ENCODE results near the gene TTC8.
"Not testable (repeated sequence)": the region's sequence is repeated elsewhere in the genome, so short reads cannot be mapped to it uniquely, and the experiment has no call there.

The TTC8 gene

GRCh38 chr14:88798156-88798555, 26.3 kb upstream of the TTC8 start:
- FAIRE-seq (no peak), DNase-seq (ENCODE audit: insufficient read length) (no peak)
- TF ChIP-seq POLR2A (IDR thresholded peaks at IDR 0.05; ENCODE audit: low read depth, low read length) (no peak), TAF1 (IDR thresholded peaks at IDR 0.05; ENCODE audit: borderline replicate concordance, low read depth, low read length) (no peak), POLR2AphosphoS5 (IDR thresholded peaks at IDR 0.05; ENCODE audit: low read depth, low read length) (no peak)

GRCh38 chr14:88799522-88799921, 24.9 kb upstream of the TTC8 start:
- no peak for DNase-seq (ENCODE audit: insufficient read length)
- FAIRE-seq: no peak
- no peak for TF ChIP-seq POLR2AphosphoS5 (IDR thresholded peaks at IDR 0.05; ENCODE audit: low read depth, low read length)
- TF ChIP-seq POLR2A (IDR thresholded peaks at IDR 0.05; ENCODE audit: low read depth, low read length): no peak
- no peak for TF ChIP-seq TAF1 (IDR thresholded peaks at IDR 0.05; ENCODE audit: borderline replicate concordance, low read depth, low read length)

DNA sequence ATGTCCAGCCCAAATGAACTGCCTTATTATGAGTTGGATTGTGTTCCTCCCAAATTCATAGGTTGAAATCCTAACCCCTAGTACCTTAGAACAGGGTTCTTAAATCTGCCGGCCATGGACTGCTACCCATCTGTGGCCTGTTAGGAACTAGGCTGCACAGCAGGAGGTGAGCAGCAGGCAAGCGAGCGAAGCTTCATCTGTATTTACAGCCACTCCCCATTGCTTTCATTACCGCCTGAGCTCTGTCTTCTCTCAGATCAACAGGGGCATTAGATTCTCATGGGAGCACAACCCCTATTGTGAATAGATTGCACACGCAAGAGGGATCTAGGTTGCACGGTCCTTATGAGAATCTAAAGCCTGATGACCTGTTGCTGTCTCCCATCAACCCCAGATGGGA, 21.9 kb upstream of the TTC8 start:
- DNase-seq (ENCODE audit: insufficient read length) (no peak), FAIRE-seq (no peak)
- TF ChIP-seq POLR2AphosphoS5 (IDR thresholded peaks at IDR 0.05; ENCODE audit: low read depth, low read length): no peak

GRCh38 chr14:88804035-88804434, 20.4 kb upstream of the TTC8 start:
- TF ChIP-seq TAF1 (IDR thresholded peaks at IDR 0.05; ENCODE audit: borderline replicate concordance, low read depth, low read length): no peak
- no peak for DNase-seq (ENCODE audit: insufficient read length)
- no peak for FAIRE-seq

DNA sequence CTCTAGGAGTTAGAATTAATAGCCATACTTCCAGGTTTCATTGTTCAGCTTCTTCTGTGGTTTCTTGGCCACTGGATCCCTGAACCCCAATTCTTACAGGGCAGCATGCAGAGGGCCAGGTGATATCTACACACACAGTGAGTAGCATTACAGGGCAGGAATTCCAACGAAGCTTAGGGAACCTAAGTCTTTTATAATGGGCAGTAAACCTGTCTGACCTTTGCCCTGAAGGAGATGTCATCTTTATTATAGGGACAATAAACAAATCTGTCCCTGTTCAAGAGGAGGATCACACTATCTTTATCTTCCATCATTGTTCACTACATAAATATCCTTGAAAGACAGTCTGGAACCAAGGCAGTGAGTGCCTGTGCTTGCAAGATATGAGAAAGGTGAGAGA, 20.0 kb upstream of the TTC8 start:
- no peak for FAIRE-seq

GRCh38 chr14:88808359-88808758, 16.1 kb upstream of the TTC8 start:
- no peak for DNase-seq (ENCODE audit: insufficient read length)
- no peak for TF ChIP-seq TAF1 (IDR thresholded peaks at IDR 0.05; ENCODE audit: borderline replicate concordance, low read depth, low read length)
- no peak for TF ChIP-seq POLR2AphosphoS5 (IDR thresholded peaks at IDR 0.05; ENCODE audit: low read depth, low read length)
- no peak for TF ChIP-seq POLR2A (IDR thresholded peaks at IDR 0.05; ENCODE audit: low read depth, low read length)
- no peak for FAIRE-seq

More for the DNA sequence above, 20.0 kb upstream of the TTC8 start:
- DNase-seq (ENCODE audit: insufficient read length): no peak
- TF ChIP-seq TAF1 (IDR thresholded peaks at IDR 0.05; ENCODE audit: borderline replicate concordance, low read depth, low read length): no peak
- TF ChIP-seq POLR2A (IDR thresholded peaks at IDR 0.05; ENCODE audit: low read depth, low read length): no peak
- TF ChIP-seq POLR2AphosphoS5 (IDR thresholded peaks at IDR 0.05; ENCODE audit: low read depth, low read length): no peak

DNA sequence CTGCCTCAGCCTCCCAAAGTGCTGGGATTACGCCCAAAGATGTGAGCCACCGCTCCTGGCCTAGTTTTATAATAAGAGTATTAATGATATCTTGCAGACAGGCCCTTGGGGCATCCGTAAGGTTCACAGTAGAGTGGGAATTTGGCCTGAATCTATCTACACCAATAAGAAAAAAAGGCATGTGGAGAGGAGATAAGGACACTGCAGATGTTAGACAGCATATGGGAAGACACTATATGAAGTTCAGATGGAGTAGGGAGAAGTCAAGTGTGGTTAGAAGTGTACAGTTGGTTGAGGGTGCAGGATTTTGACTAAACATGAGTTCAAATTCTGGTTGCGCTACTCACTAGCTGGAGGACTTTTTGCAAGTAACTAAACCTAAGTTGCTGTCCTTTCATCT, 8.5 kb upstream of the TTC8 start:
- no peak for FAIRE-seq
- no peak for DNase-seq (ENCODE audit: insufficient read length)
- TF ChIP-seq TAF1 (IDR thresholded peaks at IDR 0.05; ENCODE audit: borderline replicate concordance, low read depth, low read length) (no peak), POLR2A (IDR thresholded peaks at IDR 0.05; ENCODE audit: low read depth, low read length) (no peak), POLR2AphosphoS5 (IDR thresholded peaks at IDR 0.05; ENCODE audit: low read depth, low read length) (no peak)

DNA sequence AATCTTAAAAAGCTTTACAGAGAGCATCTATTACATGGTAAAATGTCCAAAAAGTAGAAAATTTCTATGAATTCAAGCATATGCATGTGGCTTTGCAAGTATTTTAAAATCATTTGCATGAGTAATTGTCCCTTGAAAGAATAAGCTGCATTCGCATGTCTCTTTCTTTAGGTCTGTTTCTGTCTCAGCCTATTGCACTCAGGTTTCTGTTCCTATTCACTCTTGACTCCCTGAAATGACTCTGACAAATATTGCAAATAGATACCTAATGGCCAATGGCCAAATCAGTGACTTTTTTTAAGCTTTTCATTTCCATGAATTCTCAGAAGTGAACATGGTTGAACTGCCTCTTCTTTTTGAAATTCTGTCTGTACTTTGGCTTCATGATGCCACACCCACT, 6.4 kb upstream of the TTC8 start:
- FAIRE-seq: no peak
- TF ChIP-seq POLR2A (IDR thresholded peaks at IDR 0.05; ENCODE audit: low read depth, low read length) (no peak), TAF1 (IDR thresholded peaks at IDR 0.05; ENCODE audit: borderline replicate concordance, low read depth, low read length) (no peak), POLR2AphosphoS5 (IDR thresholded peaks at IDR 0.05; ENCODE audit: low read depth, low read length) (no peak)
- DNase-seq (ENCODE audit: insufficient read length): no peak

DNA sequence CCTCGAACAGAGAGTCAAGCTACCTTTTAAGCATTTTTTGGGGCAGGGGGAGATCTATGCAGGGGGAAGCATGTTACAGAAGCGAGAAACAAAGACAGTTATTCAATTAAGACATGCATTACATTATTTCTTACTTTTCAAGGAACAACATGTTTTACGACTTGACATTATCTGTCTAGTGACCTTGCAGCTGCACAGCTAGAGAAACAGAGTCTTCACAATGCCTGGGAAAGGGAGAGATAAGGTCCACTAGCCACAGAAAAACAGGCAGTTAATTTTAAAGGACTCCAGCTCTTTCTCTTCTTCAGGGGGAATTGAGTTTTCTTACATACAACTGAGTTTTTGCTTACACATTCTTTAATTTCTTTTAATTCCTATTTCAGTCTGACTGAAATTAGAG, 4.8 kb upstream of the TTC8 start:
- FAIRE-seq; DNase-seq (ENCODE audit: insufficient read length): not testable (repeated sequence)

DNA sequence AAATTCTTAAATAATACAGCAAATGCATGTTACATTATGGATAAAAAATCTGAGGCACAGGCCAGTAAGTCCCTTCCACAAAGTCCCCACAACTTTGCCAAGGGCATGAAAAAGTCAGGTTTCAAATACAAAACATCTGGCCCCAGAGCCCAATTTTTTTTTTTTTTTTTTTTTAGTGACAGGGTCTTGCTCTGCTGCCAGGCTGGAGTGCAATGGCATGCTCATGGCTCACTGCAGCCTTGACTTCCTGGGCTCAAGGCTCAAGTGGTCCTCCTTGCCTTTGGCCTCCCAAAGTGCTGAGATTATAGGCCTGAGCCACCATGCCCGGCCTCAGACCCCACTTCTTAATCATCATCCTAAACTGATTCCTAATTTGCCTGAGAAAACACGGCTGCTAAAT, 3.1 kb upstream of the TTC8 start:
- DNase-seq (ENCODE audit: insufficient read length): no peak
- TF ChIP-seq TAF1 (IDR thresholded peaks at IDR 0.05; ENCODE audit: borderline replicate concordance, low read depth, low read length) (no peak), POLR2A (IDR thresholded peaks at IDR 0.05; ENCODE audit: low read depth, low read length) (no peak), POLR2AphosphoS5 (IDR thresholded peaks at IDR 0.05; ENCODE audit: low read depth, low read length) (no peak)
- FAIRE-seq: no peak

DNA sequence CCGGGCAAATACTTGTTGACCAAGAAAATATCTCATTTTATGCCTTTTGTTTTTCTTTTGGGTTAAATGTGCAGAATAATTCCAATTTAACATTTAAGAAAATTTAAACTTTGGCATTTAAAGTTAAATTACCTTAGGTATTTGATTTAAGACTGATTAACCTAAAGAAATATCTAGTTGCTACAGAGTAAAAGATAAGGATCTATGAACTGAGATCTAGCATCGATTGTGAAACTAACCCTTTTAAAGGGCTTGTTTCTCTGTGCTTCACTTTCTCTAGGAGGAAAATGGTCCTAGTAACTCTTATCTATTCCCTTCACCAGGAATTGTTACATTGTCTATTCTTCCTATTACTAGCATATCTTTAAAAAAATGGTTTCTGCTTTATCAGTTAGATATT, 2.6 kb upstream of the TTC8 start:
- DNase-seq (ENCODE audit: insufficient read length): no peak
- FAIRE-seq: no peak
- TF ChIP-seq TAF1 (IDR thresholded peaks at IDR 0.05; ENCODE audit: borderline replicate concordance, low read depth, low read length) (no peak), POLR2AphosphoS5 (IDR thresholded peaks at IDR 0.05; ENCODE audit: low read depth, low read length) (no peak), POLR2A (IDR thresholded peaks at IDR 0.05; ENCODE audit: low read depth, low read length) (no peak)

DNA sequence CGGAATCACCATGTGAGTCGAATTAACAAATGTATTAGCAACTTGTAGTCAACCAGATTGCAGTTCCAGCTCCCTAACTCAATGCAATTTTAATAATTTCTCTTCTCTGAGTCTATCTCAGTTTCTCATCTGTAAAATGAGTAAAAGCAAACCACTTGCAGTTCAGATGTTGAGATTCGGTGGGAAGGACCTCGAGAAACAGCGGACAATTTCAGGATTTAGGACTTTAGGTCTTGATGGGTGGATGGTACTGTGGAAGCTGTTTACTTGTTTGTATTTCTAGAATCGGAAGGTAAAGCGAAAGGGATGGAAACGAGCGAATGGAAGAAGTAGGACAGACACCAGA, 510 bp upstream of the TTC8 start:
- no peak for TF ChIP-seq POLR2AphosphoS5 (IDR thresholded peaks at IDR 0.05; ENCODE audit: low read depth, low read length)
- no peak for TF ChIP-seq POLR2A (IDR thresholded peaks at IDR 0.05; ENCODE audit: low read depth, low read length)
- TF ChIP-seq TAF1 (IDR thresholded peaks at IDR 0.05; ENCODE audit: borderline replicate concordance, low read depth, low read length): no peak
- no peak for FAIRE-seq
- DNase-seq (ENCODE audit: insufficient read length): no peak

GRCh38 chr14:88825078-88825458, 617 bp downstream of the TTC8 start:
- FAIRE-seq (peak; percentile 9), DNase-seq (ENCODE audit: insufficient read length) (no peak)
- TF ChIP-seq POLR2AphosphoS5 (IDR thresholded peaks at IDR 0.05; ENCODE audit: low read depth, low read length): no peak
- no peak for TF ChIP-seq POLR2A (IDR thresholded peaks at IDR 0.05; ENCODE audit: low read depth, low read length)
- no peak for TF ChIP-seq TAF1 (IDR thresholded peaks at IDR 0.05; ENCODE audit: borderline replicate concordance, low read depth, low read length)

All from GM12892 (cell line).